ENCODE measurements around the gene CETP. TPM values are rescaled to one million over a fixed set of nuclear protein-coding genes. Genes with fewer than 3 reads are reported as not detected.

Gene CETP
- total RNA-seq, 6 experiments from 2014 or later, result not detected

GRCh38 chr16:56916571-56917403, 45.0 kb upstream of the CETP start:
- H3K27me3 Mint-ChIP-seq (ENCODE audit: insufficient read depth), result peaks cover 17% of the 10 kb centered on the region
- no peaks in the 10 kb centered on the region for H3K36me3 Mint-ChIP-seq (ENCODE audit: low read depth)
- no peak for DNase-seq
- no peak overlapping the region for H3K4me3 Mint-ChIP-seq
- peaks cover 21% of the 10 kb centered on the region for H3K4me1 Mint-ChIP-seq (ENCODE audit: low read depth)
- TF ChIP-seq CTCF (IDR thresholded peaks at IDR 0.05), result no peak
- H3K27ac Mint-ChIP-seq, result no peak overlapping the region
- H3K9me3 Mint-ChIP-seq, result no peaks in the 10 kb centered on the region

- H3K4me3 Mint-ChIP-seq, result no peak overlapping the region
- H3K9me3 Mint-ChIP-seq, result no peaks in the 10 kb centered on the region
- peaks cover 3% of the 10 kb centered on the region for H3K4me1 Mint-ChIP-seq (ENCODE audit: low read depth)
- DNase-seq, result no peak
- H3K27me3 Mint-ChIP-seq (ENCODE audit: insufficient read depth), result peaks cover 26% of the 10 kb centered on the region
- H3K36me3 Mint-ChIP-seq (ENCODE audit: low read depth), result no peaks in the 10 kb centered on the region
- no peak for TF ChIP-seq CTCF (IDR thresholded peaks at IDR 0.05)
- no peak overlapping the region for H3K27ac Mint-ChIP-seq
These were observed 43.2 kb upstream of the CETP start for GRCh38 chr16:56918467-56919012.

GRCh38 chr16:56919099-56919800, 42.5 kb upstream of the CETP start:
- no peak for DNase-seq
- H3K9me3 Mint-ChIP-seq, result no peaks in the 10 kb centered on the region
- no peak for TF ChIP-seq CTCF (IDR thresholded peaks at IDR 0.05)
- H3K27ac Mint-ChIP-seq, result no peak overlapping the region
- no peaks in the 10 kb centered on the region for H3K36me3 Mint-ChIP-seq (ENCODE audit: low read depth)
- peaks cover 26% of the 10 kb centered on the region for H3K27me3 Mint-ChIP-seq (ENCODE audit: insufficient read depth)
- no peaks in the 10 kb centered on the region for H3K4me1 Mint-ChIP-seq (ENCODE audit: low read depth)
- H3K4me3 Mint-ChIP-seq, result no peak overlapping the region

GRCh38 chr16:56921571-56921970, 40.2 kb upstream of the CETP start:
- Mint-ChIP-seq H3K4me3 (no peak overlapping the region), H3K36me3 (ENCODE audit: low read depth) (no peaks in the 10 kb centered on the region), H3K9me3 (no peaks in the 10 kb centered on the region), H3K27ac (no peak overlapping the region), H3K4me1 (ENCODE audit: low read depth) (no peaks in the 10 kb centered on the region), H3K27me3 (ENCODE audit: insufficient read depth) (peaks cover 24% of the 10 kb centered on the region)
- no peak for DNase-seq
- no peak for TF ChIP-seq CTCF (IDR thresholded peaks at IDR 0.05)

- no peak overlapping the region for H3K4me3 Mint-ChIP-seq
- TF ChIP-seq CTCF (IDR thresholded peaks at IDR 0.05), result no peak
- no peaks in the 10 kb centered on the region for H3K36me3 Mint-ChIP-seq (ENCODE audit: low read depth)
- no peaks in the 10 kb centered on the region for H3K4me1 Mint-ChIP-seq (ENCODE audit: low read depth)
- H3K27ac Mint-ChIP-seq, result no peak overlapping the region
- peaks cover 21% of the 10 kb centered on the region for H3K27me3 Mint-ChIP-seq (ENCODE audit: insufficient read depth)
- no peaks in the 10 kb centered on the region for H3K9me3 Mint-ChIP-seq
- no peak for DNase-seq
These were observed 38.2 kb upstream of the CETP start for GRCh38 chr16:56923481-56924091.

All from HFFc6 (cell line).